Breast epithelium (tissue), 4 donors: ENCODE results near the gene LRRFIP2. TPM values are rescaled to one million over a fixed set of nuclear protein-coding genes. Genes with fewer than 3 reads are reported as not detected.

ENCODE experiments used
- DNase-seq, 2 donors: peaks; one replicate each; pipeline ENCODE4 v3.0.0-alpha.2; 2019; ENCODE audit warnings: low spot score in 2 of 2
- H3K27ac ChIP-seq, 2 donors: fragments of 200-600 bp; sonication (generic) in 1 of 2; one replicate each; pipeline ENCODE4 v1.5.1; 2016 to 2019; ENCODE audit warnings: mild to moderate bottlenecking in 1 of 2
- H3K27me3 ChIP-seq, 2 donors: fragments of 200-600 bp; sonication (generic) in 1 of 2; one replicate each; pipeline versions ENCODE4 v1.5.1 to v1.6.0; 2017 to 2019; ENCODE audit warnings: control low read depth in 1 of 2, mild to moderate bottlenecking in 1 of 2
- H3K36me3 ChIP-seq: fragments of 200-600 bp; one replicate; pipeline ENCODE4 v1.5.1; 2019
- H3K4me1 ChIP-seq, 2 donors: fragments of 200-600 bp; sonication (generic); one replicate each; pipeline ENCODE4 v1.5.1; 2016 to 2019; ENCODE audit warnings: control low read depth in 1 of 2
- H3K4me3 ChIP-seq, 3 donors: fragments of 200-600 bp; sonication (generic); 1 replicate in 2 of 3; 2 replicates in 1 of 3; pipeline ENCODE4 v1.5.1; 2016 to 2019; ENCODE audit warnings: mild to moderate bottlenecking in 3 of 3, moderate library complexity in 2 of 3
- H3K9me3 ChIP-seq, 2 donors: fragments of 200-600 bp; sonication (generic) in 1 of 2; one replicate each; pipeline ENCODE4 v1.5.1; 2016 to 2019; ENCODE audit warnings: control low read depth in 1 of 2
- POLR2A ChIP-seq: fragments of 450-650 bp; IDR thresholded peaks from one replicate; pipeline ENCODE4 v1.6.1; 2016; ENCODE audit warnings: antibody characterized with exemption, mild to moderate bottlenecking, moderate library complexity
- POLR2AphosphoS5 ChIP-seq, 3 donors: sonication (generic); formaldehyde crosslinking; IDR thresholded peaks; one replicate each; pipeline ENCODE4 v1.6.1; 2017; ENCODE audit warnings: antibody characterized with exemption in 3 of 3
- intact Hi-C: fragments of 100-400 bp; cut with DNase I; formaldehyde crosslinking; loops from one replicate; pipeline ENCODE4 v1.15.1; 2023; ENCODE audit warnings: low total_unique reads
- total RNA-seq, 3 donors: library from RNA; depleted of rRNA; stranded (reverse); fragments of >200 nt; gene quantifications; one replicate each; pipeline ENCODE4 v1.1.0, GENCODE V29; 2016
- TF ChIP-seq, protein P1 (sequence below), 3 donors: fragments of 450-650 bp; IDR thresholded peaks; one replicate each; pipeline ENCODE4 v1.5.1; 2016 to 2017; ENCODE audit warnings: antibody characterized with exemption in 3 of 3, mild to moderate bottlenecking in 3 of 3, moderate library complexity in 3 of 3

LRRFIP2 gene
- total RNA-seq, 3 donors from 2014 or later = 50.2 to 65.9 (median 65.9) TPM

DNA sequence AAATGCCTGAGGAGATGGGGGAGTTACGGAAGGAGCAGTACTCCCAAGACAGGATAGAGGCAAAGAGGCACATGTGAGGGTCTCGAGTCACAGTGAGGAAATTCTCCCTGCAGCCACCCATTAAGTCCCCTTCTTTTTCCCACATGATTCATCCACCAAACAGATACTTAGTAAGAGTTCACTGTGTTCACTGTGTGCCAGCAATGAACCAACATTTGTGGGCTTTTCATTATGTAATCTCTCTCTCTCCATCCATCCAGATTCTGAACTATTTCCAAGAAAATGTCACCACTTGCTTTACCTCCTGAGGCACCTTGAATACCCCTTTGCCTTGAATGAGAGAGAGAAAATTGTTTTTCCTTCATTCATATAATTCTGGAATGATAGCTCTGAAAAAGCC lies 24.6 kb upstream of the LRRFIP2 start:
- no peak overlapping the region for H3K27ac ChIP-seq
- no peak for DNase-seq

GRCh38 chr3:37198547-37198946 lies 24.2 kb upstream of the LRRFIP2 start:
- intact Hi-C loops = no loop called here
- Histone ChIP-seq H3K27me3 (no peaks in the 10 kb centered on the region), H3K4me1 (no peaks in the 10 kb centered on the region), H3K9me3 (no peaks in the 10 kb centered on the region), H3K36me3 (no peaks in the 10 kb centered on the region), H3K4me3 (no peak overlapping the region), H3K27ac (no peak overlapping the region)
- TF ChIP-seq, protein P1, sequence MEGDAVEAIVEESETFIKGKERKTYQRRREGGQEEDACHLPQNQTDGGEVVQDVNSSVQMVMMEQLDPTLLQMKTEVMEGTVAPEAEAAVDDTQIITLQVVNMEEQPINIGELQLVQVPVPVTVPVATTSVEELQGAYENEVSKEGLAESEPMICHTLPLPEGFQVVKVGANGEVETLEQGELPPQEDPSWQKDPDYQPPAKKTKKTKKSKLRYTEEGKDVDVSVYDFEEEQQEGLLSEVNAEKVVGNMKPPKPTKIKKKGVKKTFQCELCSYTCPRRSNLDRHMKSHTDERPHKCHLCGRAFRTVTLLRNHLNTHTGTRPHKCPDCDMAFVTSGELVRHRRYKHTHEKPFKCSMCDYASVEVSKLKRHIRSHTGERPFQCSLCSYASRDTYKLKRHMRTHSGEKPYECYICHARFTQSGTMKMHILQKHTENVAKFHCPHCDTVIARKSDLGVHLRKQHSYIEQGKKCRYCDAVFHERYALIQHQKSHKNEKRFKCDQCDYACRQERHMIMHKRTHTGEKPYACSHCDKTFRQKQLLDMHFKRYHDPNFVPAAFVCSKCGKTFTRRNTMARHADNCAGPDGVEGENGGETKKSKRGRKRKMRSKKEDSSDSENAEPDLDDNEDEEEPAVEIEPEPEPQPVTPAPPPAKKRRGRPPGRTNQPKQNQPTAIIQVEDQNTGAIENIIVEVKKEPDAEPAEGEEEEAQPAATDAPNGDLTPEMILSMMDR (IDR thresholded peaks at IDR 0.05) = no peak
- TF ChIP-seq POLR2AphosphoS5 (IDR thresholded peaks at IDR 0.05) = no peak
- TF ChIP-seq POLR2A = no peak
- no peak for DNase-seq

More for the DNA sequence above, 24.6 kb upstream of the LRRFIP2 start:
- H3K4me1 ChIP-seq = no peaks in the 10 kb centered on the region
- no peaks in the 10 kb centered on the region for H3K9me3 ChIP-seq
- no peaks in the 10 kb centered on the region for H3K27me3 ChIP-seq
- H3K4me3 ChIP-seq = no peak overlapping the region
- TF ChIP-seq, protein P1 (IDR thresholded peaks at IDR 0.05) = no peak
- TF ChIP-seq POLR2AphosphoS5 (IDR thresholded peaks at IDR 0.05) = no peak
- no peak for TF ChIP-seq POLR2A
- no peaks in the 10 kb centered on the region for H3K36me3 ChIP-seq
- intact Hi-C loops = no loop called here

GRCh38 chr3:37197810-37198371 lies 23.5 kb upstream of the LRRFIP2 start:
- Histone ChIP-seq H3K27ac (no peak overlapping the region), H3K4me3 (no peak overlapping the region), H3K4me1 (no peaks in the 10 kb centered on the region), H3K36me3 (no peaks in the 10 kb centered on the region), H3K9me3 (no peaks in the 10 kb centered on the region), H3K27me3 (no peaks in the 10 kb centered on the region)
- intact Hi-C loops = no loop called here
- no peak for DNase-seq
- TF ChIP-seq, protein P1 (IDR thresholded peaks at IDR 0.05) = no peak

GRCh38 chr3:37194533-37194932 lies 20.2 kb upstream of the LRRFIP2 start:
- TF ChIP-seq POLR2A = no peak
- Histone ChIP-seq H3K4me3 (no peak overlapping the region), H3K36me3 (no peaks in the 10 kb centered on the region), H3K27me3 (no peaks in the 10 kb centered on the region), H3K9me3 (no peaks in the 10 kb centered on the region), H3K4me1 (no peaks in the 10 kb centered on the region), H3K27ac (no peak overlapping the region)
- no peak for DNase-seq
- intact Hi-C loops = no loop called here

- H3K27ac ChIP-seq = no peak overlapping the region
- H3K27me3 ChIP-seq = no peaks in the 10 kb centered on the region
- no peaks in the 10 kb centered on the region for H3K36me3 ChIP-seq
- no peak overlapping the region for H3K4me3 ChIP-seq
- intact Hi-C loops = no loop called here
- H3K4me1 ChIP-seq = no peaks in the 10 kb centered on the region
- no peaks in the 10 kb centered on the region for H3K9me3 ChIP-seq
- DNase-seq = no peak
- TF ChIP-seq POLR2AphosphoS5 (IDR thresholded peaks at IDR 0.05) = no peak
- TF ChIP-seq, protein P1 (IDR thresholded peaks at IDR 0.05) = no peak
- no peak for TF ChIP-seq POLR2A
Observed at GRCh38 chr3:37190667-37191066, 16.3 kb upstream of the LRRFIP2 start.

- Histone ChIP-seq H3K27me3 (no peaks in the 10 kb centered on the region), H3K36me3 (no peaks in the 10 kb centered on the region), H3K9me3 (no peaks in the 10 kb centered on the region), H3K4me3 (no peak overlapping the region), H3K4me1 (no peaks in the 10 kb centered on the region), H3K27ac (no peak overlapping the region)
- intact Hi-C loops = no loop called here
- DNase-seq = no peak
- TF ChIP-seq, protein P1 (IDR thresholded peaks at IDR 0.05) = no peak
- TF ChIP-seq POLR2A = no peak
- no peak for TF ChIP-seq POLR2AphosphoS5 (IDR thresholded peaks at IDR 0.05)
Observed at GRCh38 chr3:37189109-37189508, 14.7 kb upstream of the LRRFIP2 start.
